DOHH2 (cell line): Measurements from ENCODE around the gene TFB2M.

Experiments
- CTCF ChIP-seq: fragments of 200-600 bp; sonication (generic); IDR thresholded peaks from one replicate; pipeline ENCODE4 v1.5.1; 2014; ENCODE audit warnings: antibody characterized with exemption, mild to moderate bottlenecking, low read depth, low read length; ENCODE audit not compliant: poor library complexity, severe bottlenecking
- EZH2phosphoT487 ChIP-seq: fragments of 200-600 bp; sonication (generic); IDR thresholded peaks from 2 replicates; pipeline ENCODE4 v1.6.1; 2017; ENCODE audit warnings: borderline replicate concordance, mild to moderate bottlenecking, antibody characterized with exemption, low read length, moderate library complexity, mixed read lengths

- TF ChIP-seq EZH2phosphoT487 (no peak), CTCF (no peak)
Measured at GRCh38 chr1:246518456-246519205, 47.4 kb downstream of the TFB2M start.
